A204.1 (cell line): ENCODE data around the gene NOXO1.
"Not testable (repeated sequence)": the region's sequence is repeated elsewhere in the genome, so short reads cannot be mapped to it uniquely, and the experiment has no call there.

Experiments used
- FAIRE-seq: peaks from 2 replicates; lab custom pipeline; 2012; peaks lifted over from hg19 to GRCh38; lab: Jason Lieb, UNC

The NOXO1 gene

DNA sequence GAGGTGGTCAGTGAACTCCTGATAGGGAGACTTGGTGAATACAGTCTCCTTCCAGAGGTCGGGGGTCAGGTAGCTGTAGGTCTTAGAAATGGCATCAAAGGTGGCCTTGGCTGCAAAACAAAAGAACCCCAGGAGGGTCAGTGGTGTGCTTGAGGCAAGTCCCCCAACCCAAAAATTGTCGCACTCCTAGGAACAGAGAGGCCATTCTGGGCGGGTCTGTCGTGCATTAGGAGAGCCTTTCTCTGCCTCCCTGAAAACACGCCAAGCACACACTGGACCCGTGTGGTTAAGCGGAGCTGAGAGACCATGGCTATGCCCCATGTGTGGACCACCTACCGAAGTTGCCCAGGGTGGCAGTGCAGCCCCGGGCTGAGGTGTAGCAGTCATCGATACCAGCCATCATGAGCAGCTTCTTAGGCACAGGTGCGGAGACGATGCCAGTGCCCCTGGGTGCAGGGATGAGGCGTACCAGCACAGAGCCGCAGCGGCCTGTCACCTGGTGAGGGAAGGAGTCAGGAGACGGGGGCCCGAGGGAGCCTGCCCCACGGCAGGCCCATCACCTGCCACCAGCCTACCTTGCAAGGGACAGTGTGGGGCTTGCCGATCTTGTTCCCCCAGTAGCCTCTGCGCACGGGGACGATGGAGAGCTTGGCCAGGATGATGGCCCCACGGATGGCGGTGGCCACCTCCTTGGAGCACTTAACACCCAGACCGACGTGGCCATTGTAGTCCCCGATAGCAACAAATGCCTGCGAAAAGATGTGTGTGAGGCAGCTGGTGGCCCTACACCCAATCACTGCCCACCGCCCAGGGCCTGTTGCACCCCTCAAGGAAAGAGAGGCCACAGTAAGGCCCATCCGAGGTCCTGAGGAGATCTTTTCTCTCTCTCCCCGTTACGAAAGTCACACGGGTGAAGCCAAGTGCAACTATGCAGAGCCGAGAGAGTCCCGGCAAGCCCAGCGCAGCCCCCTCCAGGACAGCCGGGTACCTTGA is 18.8 kb downstream of the NOXO1 start:
- FAIRE-seq, result not testable (repeated sequence)

DNA sequence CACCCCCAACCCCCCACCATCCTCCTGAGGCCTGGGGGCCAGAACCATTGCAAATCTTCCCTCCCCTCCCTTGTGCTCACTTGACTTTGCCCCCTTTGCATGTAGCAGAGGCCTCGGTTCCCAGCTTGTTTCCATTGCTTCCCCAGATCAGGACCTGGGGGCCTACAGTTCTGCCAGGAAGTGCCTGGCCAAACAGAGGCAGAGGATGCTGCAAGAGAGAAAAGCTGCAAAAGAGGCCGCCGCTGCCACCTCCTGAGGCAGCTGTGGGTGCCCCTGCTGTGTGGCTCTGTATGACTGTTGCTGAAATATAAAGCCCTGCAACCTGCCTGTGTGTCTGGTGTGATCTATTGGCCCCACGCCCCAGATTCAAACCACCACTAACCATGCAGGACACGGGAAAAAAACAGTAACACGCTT is 19.6 kb downstream of the NOXO1 start:
- no peak for FAIRE-seq

DNA sequence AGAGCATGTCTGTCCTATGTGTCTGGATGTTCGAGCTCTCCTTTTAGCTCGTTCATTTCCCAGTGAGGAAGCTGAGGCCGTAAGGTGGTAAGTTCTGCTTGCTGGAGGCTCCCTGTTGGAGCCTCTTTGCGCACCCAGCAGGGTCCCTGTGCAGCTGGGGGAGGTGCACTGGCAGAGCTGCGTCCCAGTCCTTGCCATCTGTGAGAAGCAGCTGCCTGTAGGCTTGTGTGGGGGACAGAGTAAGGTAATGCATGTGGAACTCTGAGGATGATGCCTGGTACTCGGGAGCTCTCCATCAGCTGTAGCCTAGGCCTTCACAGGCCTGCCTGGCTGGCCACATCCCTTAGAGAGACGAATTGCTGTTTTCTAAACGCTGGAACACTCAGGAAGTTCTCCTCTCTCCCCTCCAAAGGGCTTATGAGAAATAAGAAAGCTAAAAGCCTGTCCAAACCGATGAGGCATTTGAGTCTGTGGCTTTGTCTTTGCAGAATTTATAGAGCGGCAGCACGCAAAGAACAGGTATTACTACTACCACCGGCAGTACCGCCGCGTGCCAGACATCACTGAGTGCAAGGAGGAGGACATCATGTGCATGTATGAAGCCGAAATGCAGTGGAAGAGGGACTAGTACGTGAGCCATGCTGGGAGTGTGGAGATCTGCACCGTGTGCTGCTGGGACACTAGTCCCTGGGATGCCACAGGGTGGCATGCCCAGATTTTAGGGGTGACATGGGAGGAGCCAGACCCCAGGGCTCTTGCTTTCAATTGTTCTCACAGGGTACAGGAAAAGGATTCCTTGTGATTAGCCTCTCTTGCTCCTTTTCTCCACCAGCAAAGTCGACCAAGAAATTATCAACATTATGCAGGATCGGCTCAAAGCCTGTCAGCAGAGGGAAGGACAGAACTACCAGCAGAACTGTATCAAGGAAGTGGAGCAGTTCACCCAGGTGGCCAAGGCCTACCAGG is 20.3 kb downstream of the NOXO1 start:
- no peak for FAIRE-seq

DNA sequence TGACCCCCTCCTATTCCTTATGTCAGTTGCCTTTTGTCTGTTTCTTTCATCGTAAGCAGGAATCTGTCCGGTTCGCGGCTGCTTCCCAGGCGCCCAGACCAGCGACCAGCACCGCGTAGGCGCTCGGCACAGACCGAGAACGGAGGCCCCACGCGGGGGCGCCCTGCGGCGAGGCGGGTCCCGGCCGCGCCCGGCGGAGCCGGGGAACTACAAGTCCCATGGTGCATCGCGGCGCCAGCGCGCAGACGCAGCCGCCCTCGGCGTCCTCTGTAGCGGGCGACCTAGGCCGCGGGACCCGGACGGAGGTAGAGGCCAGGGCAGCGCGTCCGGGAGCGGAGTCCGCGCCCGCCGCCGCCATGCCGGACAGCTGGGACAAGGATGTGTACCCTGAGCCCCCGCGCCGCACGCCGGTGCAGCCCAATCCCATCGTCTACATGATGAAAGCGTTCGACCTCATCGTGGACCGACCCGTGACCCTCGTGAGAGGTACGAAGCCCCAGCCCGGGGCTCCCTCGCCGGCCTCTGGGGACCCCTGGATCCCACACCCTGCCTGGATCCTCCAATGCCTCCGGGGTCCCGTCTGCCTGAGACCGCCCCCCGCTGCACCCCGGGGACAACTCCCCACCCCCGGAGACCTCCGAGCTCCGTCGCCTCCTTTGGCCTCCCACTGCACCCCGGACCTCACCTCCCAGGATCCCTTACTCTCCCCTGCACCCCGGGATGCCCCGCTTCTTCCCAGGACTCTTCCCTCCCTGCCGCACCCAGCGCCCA is 21.8 kb downstream of the NOXO1 start, which contains the start of gene NDUFB10:
NDUFB10 (plus strand) TSS at position 270 of the 771 bp plus-strand sequence; CDS start at position 357, 87 bp downstream.
- FAIRE-seq, result no peak

DNA sequence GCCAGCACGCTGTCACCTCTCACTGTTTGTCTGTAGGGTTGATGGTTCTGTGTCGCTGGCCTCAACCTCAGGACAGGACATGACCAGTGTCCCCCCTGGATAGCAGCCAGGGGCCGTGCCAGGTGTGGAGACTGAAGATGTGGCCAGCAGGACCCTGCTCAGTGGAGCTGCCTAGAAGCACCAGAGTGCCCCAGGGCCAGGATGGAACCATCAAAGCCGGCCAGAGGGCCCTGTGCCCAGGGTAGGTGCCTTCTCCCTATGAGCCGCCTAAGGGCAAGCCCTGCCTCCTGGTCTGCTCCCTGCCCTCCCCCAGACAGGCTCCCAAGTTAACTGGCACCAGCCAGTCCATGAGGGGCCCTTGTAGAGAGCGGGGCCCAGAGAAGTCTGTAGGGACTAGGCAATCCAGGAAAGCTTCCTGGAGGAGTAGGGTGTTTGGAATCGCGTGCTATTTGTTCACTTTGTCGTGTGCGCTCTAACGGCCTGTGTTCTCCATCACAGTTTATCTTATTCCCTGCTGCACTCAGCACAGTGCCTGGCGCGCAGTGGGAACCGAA is 22.5 kb downstream of the NOXO1 start:
- FAIRE-seq, result no peak

DNA sequence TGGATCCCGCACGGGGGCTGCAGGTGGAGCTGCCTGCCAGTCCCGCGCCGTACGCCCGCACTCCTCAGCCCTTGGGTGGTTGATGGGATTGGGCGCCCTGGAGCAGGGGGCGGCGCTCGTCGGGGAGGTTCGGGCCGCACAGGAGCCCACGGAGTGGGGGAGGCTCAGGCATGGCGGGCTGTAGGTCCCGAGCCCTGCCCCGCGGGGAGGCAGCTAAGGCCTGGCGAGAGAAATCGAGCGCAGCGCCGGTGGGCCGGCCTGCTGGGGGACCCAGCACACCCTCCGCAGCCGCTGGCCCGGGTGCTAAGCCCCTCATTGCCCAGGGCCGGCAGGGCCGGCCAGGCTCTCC is 23.2 kb downstream of the NOXO1 start:
- FAIRE-seq, result not testable (repeated sequence)

GRCh38 chr16:1957434-1958142 is 23.7 kb downstream of the NOXO1 start:
- not testable (repeated sequence) for FAIRE-seq

DNA sequence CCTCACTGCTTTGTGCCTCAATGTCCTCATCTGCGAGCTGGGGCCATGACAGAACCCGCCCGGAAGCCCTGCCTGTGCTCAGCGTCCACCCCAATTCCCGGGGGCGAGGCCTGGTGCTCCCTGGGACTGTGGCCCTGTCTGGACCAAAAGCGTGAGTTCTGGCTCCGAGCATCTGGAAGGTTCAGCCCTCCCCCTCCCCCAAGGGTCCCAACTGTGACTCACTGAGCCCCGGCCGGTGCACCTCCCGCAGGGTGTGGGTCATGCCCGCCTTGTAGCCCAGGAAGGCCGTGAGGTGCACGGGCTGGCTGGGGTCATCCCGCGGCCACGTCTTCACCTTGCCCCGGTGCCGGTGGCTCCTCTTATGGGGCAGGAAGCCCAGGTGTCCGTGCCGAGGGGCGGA is 27.5 kb downstream of the NOXO1 start:
- no peak for FAIRE-seq

GRCh38 chr16:1950559-1950958 is 30.7 kb downstream of the NOXO1 start:
- no peak for FAIRE-seq

DNA sequence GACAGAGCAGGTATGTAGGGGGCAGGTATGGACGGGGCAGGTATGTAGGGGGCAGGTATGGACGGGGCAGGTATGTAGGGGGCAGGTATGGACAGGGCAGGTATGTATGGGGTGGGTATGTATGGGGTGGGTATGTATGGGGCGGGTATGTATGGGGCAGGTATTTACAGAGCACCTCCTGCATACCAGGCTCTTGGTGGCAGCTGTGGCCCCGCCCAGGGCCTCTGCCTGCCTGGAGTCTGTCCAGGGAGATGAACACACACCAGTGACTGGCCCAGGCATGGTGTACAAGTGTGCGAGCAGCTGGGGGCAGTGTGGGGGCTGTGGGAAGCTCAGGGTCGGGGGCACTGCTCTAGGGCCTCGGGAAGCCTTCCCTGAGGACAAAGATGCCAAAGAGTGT is 31.2 kb downstream of the NOXO1 start:
- no peak for FAIRE-seq

- FAIRE-seq, result no peak
Measured at GRCh38 chr16:1949507-1949906, 31.8 kb downstream of the NOXO1 start.

DNA sequence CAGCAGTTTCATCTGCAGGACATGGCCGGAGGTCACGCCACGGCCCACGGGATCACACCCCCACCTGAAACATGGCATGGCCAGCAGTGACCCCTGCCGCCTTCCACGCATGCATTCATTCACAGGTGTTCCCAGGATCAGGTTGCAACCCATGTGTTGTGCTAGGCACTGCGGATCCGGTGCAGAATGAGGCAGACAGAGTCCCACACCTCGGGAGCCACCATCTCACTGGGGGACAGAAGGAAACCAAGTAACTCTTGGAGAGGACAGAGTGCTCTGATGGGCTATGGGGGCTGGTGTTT is 33.9 kb downstream of the NOXO1 start:
- FAIRE-seq, result no peak

DNA sequence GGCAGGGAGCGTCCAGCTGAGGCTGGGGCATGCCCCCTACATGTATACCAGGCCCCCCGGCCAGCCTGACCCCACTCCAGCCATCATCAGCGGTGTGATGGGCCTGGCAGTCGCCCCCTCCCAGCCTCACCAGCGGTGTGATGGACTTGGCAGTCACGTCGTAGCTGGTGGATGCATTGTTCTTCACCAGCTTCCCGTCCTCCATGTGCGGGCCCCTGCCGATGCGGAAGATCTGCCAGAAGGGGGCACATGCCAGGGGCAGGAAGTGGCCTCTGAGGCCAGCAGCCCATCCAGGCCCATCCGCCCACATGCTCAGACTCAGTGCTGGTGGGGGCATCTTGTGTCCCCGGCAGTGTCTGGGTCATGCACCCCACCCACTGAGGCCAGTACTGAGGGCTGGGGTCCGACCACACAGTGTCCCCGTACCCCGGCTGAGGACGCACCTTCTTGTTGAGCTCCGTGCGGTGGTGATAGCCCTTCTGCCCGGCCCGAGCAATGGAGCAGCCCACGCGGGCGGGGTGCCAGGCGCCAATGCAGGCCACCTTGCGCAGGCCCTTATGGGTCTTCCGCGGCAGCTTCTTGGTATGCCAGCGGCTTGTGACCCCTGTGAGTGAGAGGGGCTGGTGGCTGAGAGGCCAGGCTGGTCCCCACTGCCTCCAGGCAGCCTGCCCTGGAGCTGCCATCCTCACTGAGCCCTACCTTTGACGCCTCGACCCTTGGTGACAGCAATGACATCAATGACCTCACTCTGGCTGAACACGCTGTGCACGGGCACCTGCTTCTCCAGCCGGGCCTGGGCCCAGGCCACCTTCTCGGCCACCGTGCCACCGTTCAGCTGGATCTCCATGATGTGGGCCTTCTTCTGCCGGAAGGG is 34.5 kb downstream of the NOXO1 start:
- no peak for FAIRE-seq

DNA sequence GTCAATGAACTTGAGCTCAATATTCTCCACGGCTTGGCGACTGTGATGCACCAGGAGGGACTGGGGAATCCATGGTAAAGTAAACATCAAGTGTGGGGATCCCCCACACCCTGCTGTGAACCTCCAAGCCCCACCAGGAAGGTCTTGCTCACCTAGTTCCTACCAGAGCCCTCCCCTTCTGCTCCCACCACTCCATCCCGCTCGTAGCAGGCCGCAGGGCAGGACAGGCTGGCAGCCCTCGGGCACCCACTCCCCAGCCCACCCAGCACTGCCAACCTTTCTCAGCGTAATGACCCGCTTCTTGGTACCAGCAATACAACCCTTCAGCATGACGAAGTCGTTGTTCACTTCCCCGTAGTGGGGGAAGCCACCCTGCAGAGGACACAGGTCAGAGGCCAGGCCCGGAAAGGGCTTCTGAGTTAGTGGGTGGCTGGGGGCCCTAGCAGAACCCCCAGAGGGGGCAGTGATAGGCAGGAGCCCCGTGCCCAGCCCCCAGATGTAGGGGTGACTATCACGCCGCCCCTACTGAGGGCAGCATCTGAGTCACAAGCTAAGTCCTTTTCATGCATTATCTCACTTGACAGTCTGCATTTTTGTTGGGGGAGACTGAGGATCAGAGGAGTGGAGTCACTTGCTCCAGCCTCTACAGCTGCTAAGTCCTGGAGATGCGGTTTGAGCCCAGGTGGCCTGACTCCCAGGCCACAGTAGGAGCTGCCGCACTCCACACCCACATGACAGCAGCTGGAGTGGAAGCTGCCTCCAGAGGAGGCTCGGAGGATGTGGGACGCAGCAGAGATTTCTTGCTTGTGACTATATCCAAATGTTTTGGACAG is 35.5 kb downstream of the NOXO1 start:
- no peak for FAIRE-seq

DNA sequence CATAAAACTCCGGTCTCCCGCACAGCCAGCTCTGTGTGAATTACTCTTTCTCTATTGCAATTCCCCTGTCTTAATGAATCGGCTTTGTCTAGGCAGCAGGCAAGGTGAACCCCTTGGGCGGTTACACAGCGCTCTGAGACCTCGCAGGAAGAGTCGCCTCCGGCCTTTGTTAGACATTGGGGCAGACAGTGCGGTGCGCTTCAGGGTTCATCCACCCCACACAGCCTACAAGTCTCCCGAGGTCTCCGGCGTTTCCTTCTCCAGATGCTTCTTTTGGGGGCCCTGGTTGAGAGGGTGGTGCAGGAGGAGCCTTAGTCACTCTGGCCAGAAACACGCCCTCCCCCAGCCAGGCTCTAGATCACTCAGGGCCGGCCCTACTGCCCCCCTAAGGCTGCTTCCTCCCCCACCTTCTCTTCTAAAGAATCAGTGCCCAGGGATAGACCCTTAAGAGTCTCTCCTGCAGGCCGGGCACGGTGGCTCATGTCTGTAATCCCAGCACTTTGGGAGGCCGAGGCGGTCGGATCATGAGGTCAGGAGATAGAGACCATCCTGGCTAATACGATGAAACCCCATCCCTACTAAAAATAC is 36.6 kb downstream of the NOXO1 start:
- FAIRE-seq, result no peak

DNA sequence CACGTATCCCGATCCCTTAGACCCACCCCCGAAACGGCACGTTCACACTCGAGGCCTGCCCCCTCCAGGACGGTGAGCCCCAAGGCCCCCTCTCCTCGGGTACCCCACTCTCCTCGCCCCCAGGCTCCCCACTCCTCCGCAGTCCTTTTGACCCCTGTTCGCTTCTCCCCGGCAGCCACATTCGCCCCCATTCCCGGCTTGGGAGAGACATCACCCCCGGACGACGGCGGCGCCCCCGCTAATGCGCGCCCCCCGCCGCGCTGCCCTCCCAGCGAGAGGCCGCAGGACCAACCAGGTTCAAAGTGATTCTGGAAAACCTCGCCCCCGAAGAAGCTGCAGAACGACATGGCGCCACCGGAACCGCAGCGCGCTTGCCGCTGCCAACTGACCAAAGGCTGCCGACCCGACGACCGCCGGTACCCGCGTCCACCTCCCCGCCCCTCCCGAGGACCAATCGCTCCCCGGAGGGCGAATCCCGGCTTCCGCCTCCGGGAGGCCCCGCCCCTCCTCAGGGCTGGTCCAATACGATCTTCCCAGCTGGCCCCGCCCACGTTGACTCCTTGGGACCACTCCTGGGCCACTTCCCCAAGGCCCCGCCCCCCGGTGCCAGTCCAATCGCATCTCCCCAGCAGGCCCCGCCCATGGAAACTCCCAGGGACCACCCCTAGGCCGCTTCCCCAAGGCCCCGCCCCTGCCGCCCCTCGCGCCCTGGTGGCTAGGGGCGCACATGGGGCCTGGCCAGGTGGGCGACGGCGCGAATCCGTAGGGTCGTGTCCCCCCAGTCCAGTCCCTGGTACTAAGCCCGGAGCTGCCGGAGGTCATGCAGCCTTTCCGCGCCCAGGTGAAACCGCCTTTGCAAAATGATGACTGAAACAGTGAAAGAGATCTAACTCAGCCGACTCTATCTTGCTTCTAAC is 38.2 kb downstream of the NOXO1 start, which contains the start of gene MSRB1:
MSRB1 (minus strand) TSS at position 390 of the 917 bp plus-strand sequence; CDS start at position 347, 43 bp downstream.
- peak; percentile 96 for FAIRE-seq

DNA sequence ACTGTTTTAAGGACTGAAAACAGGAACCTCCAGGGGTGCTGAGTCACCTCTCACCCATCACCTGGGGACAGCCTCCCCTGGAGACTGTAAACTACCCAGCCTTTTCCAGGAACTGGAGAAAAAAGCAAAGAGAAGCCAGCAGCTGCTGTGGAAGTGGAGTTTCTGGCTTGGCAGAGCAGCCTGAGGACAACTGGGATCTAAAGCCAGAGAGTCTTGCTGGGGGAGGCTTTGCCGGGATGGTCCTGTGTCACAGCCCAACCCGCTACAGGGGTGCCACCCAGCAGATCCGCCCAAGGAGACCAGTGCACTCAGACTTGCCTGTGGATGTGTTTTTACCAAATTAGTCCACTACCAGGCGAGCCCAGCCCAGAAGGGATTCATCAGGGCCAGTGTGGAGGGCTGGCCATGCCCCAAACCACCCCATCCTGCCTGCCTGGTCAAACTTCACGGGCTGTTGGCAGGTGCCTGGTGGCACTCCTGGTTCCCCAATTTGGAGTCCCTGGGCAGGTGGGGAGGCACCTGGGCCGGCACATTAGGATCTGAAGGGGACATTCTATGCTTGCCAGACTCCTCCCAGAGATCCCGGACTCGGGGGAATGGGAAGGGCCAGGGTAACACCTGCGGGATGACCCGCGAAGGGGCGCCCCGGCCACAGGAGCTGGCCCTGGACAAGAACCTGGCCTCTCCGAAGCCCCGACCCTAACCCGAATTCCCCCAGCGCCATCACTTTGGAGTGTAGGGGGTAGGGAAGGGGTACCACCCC is 39.0 kb downstream of the NOXO1 start:
- FAIRE-seq, result no peak
